ENCODE results near the gene UBE3D.

- TF ChIP-seq POLR2A (IDR thresholded peaks at IDR 0.05; ENCODE audit: low read depth, low read length) (no peak), CTCF (conservative IDR thresholded peaks at IDR 0.05; ENCODE audit: low read depth, low read length) (no peak), CEBPB (IDR thresholded peaks at IDR 0.05; ENCODE audit: low read depth, low read length) (no peak), MXI1 (IDR thresholded peaks at IDR 0.05; ENCODE audit: borderline replicate concordance, low read depth, low read length) (no peak), BHLHE40 (IDR thresholded peaks at IDR 0.05; ENCODE audit: low read depth, low read length) (no peak), MAFK (IDR thresholded peaks at IDR 0.05; ENCODE audit: low read depth, low read length) (no peak), FOS (IDR thresholded peaks at IDR 0.05; ENCODE audit: low read depth, low read length) (no peak), RCOR1 (IDR thresholded peaks at IDR 0.05; ENCODE audit: insufficient replicate concordance, low read length) (no peak), SMC3 (IDR thresholded peaks at IDR 0.05; ENCODE audit: low read depth, low read length) (no peak), RFX5 (IDR thresholded peaks at IDR 0.05; ENCODE audit: low read depth, low read length) (no peak)
Measured at GRCh38 chr6:82908661-82909060, 157.0 kb downstream of the UBE3D start.

Measured in IMR-90 (cell line).